DMS53 (cell line): Measurements from ENCODE around the gene C2orf68.
"Not testable (repeated sequence)": the region's sequence is repeated elsewhere in the genome, so short reads cannot be mapped to it uniquely, and the experiment has no call there.

Experiments
- DNase-seq: peaks from one replicate; lab custom pipeline; 2025; lab: John Stamatoyannopoulos, UW

Gene C2orf68

GRCh38 chr2:85611705-85612587 lies at the start of gene C2orf68:
Gene C2orf68, minus strand, starts transcription at chr2:85612066. Its CDS starts 82 bp downstream, at chr2:85611984.
- DNase-seq: peak; percentile 98

DNA sequence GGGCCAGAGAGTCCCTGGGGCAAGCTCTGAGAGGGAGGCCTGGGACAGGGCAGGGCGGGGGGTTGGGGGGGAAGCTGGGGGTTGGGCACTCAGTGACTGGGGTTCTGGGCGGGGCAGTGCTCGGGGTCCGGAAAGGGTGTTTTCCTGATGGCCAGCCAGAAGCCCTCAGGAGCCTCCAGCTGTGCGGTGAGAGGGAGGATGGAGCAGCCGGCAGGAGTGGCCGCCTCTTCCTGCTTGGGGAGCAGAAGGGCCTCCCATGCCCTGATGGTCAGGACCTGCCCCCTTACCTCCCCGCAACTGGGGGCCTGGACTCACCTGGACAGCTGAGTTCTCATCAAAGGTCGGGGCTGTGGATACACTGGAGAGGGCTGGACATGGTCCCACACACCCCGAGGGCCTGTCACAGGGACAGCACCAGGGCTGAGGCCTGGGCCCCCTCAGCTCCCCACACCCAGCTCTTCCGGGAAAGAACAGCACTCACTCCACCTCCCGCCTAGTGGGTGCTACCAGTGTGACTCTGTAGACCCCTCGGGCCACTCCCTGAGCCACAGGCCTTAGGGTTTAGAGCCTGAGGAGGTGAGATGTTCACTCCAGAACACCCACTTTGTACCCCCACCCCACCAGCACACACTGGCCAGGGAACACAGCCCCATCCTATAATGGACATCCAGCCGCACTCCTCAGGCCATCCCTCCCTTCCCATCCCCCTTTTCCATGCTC lies 49.4 kb upstream of the C2orf68 start:
- no peak for DNase-seq

- no peak for DNase-seq
Measured at GRCh38 chr2:85660725-85661124, 48.9 kb upstream of the C2orf68 start.

- DNase-seq: not testable (repeated sequence)
Measured at GRCh38 chr2:85660301-85660700, 48.4 kb upstream of the C2orf68 start.

- no peak for DNase-seq
Measured at GRCh38 chr2:85659324-85659981, 47.6 kb upstream of the C2orf68 start.

DNA sequence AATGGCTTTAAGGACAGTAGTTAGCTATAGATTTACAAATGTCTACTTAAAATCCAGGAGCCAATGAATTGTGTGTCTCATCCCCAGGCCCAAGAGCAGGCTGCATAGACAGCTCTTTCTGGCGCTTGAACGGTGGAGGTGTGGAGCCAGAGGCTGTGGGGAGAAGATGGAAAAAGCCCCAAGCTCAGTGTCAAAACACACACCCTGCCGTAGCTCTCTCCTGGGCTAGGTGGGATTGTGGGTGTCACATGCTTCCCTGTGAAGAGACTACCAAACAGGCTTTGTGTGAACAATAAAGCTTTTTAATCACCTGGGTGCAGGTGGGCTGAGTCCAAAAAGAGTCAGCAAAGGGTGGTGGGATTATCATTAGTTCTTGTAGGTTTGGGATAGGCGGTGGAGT lies 45.5 kb upstream of the C2orf68 start:
- not testable (repeated sequence) for DNase-seq

- DNase-seq: peak; percentile 69
Measured at GRCh38 chr2:85656468-85656867, 44.6 kb upstream of the C2orf68 start.

GRCh38 chr2:85655961-85656417 lies 44.1 kb upstream of the C2orf68 start:
- DNase-seq: no peak

GRCh38 chr2:85653996-85654395 lies 42.1 kb upstream of the C2orf68 start:
- no peak for DNase-seq

- DNase-seq: no peak
Measured at GRCh38 chr2:85652056-85652455, 40.2 kb upstream of the C2orf68 start.

GRCh38 chr2:85651097-85651496 lies 39.2 kb upstream of the C2orf68 start:
- DNase-seq: no peak

- DNase-seq: no peak
Measured at GRCh38 chr2:85650456-85650855, 38.6 kb upstream of the C2orf68 start.

DNA sequence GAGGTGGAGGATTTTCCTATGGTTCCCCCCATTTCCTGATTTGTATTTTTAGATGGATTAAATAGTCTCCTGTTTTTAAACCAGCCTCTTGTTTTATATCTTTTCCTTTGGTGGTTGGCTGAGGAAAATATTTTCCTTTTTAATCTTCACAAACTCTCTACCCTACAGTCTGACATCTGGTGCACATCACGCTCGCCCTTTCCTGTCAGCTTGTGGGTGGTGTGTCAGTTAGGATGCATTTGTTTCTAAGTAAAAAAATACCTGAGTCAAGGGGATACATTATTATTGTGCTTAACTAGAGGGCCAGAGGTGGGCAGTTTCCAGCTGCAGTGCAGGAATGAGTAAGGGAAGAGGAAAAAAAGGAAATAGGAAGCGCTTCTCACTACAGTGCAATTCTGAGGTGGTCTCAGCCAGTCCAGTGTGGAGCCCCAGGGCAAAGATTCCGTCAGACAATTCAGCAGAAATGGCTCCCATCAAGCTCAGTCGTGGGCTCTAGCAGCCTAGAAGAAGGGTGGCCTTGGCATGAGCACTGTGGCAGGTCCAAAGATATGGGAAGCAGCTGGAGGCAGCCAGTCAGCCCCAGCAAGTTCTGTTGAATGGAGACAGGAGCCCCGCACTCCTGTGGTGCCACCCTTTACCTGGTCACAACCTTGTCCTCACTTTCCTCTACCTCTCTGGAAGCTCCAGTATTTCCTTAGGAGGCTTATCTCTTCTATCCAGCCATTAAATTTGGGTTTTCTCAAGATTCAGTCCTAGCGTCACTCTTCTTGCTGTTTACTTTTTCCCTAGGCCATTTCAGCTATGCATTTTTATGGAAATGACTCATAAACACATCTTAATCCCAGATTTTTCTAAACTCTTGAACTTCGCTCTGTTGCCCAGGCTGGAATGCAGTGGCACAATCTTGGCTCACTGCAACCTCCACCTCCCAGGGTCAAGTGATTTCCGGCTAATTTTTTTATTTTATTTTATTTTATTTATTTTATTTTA lies 37.6 kb upstream of the C2orf68 start:
- DNase-seq: no peak

DNA sequence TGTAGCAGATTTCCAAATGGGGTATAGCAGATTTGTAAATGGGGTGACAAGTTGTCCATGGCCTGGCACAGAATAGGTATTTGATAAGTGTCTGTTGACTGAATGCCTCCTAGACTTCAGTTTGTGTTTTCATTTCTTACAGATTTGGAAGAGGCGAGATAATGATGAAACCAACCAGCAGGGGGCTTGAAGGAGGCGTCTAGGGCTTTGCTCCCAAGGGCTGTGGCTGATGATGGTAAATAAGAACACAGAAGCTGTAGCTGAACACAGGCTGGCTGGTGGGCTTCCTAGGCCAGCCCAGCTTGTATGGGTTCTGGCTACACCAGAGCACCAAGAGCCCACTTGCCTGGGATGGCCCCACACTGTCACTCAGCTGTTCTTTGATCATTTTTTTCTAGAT lies 36.8 kb upstream of the C2orf68 start:
- peak; percentile 62 for DNase-seq

DNA sequence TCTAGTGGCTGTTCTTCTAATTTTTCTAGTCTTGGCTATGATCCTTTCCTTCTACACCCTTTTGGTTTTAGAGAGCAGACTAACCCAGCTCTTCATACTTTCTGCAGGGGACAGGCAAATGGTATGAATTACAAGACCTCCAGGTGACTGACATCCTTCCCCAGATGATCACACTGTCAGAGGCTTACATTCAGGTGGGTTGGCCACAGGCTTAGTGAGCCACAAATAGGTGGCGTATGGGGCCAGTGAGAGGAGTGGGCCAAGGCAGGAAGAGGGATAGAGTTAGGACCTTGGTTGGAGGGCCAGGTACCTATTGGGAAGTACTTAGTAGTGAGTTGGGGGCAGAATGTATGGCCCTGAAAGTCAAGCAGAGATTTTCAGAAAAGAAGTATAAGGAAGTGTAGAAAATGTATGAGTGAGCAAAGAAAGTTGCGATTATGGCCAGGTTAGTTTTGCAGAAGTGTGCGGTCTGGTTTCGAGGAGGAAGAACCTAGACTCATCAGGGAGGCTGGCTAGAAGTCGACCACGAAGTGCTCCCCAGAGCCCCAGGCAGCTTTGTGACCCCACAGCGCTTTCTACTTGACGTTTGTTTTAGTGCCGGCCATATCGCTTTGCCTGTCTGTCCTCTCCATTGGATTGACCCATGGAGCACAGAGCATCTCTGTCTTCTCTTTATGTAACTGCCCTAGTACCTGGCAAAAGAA lies 36.1 kb upstream of the C2orf68 start:
- no peak for DNase-seq

DNA sequence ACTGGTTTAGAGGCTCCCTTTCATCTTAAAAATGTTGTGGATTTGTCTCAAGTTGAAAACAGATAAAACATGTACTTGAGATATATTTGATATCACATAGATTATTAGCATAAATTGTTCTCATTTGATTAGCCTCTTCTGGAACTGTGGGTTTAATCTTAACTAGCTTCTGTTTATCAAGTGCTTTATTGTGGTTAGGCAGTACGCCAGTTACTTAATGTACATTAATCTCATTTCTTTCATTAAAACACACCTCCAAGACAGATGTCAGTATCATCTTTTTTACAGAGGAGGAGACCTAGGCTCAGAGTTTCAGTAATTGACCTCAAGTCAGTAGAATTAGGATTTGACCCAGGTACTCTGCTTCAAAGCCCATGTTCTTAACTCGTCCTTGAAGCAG lies 34.3 kb upstream of the C2orf68 start:
- DNase-seq: no peak

DNA sequence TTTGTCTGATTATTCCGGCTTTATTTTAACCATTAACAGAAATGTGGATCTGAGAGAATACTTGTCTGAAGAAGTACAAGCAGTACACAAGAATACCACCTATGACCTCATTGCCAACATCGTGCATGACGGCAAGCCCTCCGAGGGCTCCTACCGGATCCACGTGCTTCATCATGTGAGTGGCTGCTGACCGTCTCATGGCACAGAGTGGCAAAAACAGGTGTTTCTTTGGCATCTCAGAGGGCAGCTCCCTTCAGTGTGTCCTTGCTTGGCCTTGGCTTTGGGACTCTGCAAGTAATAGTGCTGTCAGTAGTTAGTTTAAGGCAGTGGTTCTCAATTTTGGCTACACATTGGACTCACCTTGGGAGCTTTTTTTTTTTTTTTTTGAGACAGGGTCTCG lies 33.0 kb upstream of the C2orf68 start:
- DNase-seq: no peak

DNA sequence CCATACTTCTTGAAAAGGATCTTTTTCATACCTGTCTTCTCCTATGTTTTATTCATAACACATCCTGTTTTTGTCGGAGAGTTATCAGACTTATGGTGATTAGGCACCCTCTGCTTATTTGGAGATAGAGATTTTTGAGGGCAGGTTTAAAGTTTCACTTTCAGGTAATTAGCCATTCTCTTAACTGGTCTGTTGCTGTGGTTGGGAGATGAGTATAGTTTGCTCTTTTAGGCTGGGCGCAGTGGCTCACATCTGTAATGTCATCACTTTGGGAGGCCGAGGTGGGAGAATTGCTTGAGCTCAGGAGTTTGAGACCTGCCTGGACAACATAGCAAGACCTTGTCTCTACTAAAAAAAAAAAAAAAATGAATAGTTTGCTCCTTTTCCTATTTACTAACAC lies 30.9 kb upstream of the C2orf68 start:
- no peak for DNase-seq

GRCh38 chr2:85635636-85636035 lies 23.8 kb upstream of the C2orf68 start:
- DNase-seq: no peak

DNA sequence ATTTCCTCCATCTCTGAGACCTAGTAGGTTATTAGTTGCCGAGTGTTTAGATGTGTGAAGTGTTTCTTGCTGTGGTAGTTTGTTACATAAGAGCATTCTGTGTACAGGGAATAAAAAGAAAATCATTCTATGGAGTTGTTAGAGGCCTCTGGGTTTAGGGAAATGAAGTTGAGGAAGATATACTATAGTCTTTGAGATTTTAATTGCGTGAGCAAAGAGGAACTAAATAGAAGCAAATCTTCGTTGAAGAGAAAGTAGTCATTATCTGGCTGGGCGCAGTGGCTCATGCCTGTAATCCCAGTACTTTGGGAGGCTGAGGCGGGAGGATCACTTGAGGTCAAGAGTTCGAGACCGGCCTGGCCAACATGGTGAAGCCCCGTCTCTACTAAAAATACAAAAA lies 23.1 kb upstream of the C2orf68 start:
- DNase-seq: no peak

DNA sequence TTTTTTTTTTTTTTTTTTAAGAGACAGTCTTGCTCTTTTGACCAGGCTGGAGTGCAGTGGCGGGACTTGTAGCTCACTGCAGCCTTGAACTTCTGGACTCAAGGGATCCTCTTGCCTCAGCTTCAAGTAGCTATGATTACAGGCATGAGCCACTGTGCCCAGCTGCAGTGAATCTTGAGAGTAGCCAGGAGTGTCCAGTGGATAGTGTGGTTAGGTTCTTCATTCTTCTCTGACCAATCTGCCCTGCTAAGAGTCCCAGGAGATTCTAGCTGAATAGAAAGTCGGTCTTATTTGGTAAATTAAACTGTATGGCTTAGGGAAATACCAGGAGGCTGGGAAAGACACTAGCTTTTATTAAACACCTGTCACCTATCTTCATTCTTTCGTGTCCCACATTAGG lies 19.4 kb upstream of the C2orf68 start:
- DNase-seq: no peak
